H1 (cell line): Measurements from ENCODE around the gene ANKS1A. TPM values are rescaled to one million over a fixed set of nuclear protein-coding genes. Genes with fewer than 3 reads are reported as not detected.
A peak's percentile ranks its signal among the peaks of the same experiment; 100 is the strongest.

ENCODE experiments used
- CTCF ChIA-PET: fragments of 300-600 bp; sonication (Branson Sonifier 250); formaldehyde crosslinking; loops from one replicate; lab custom pipeline; 2021; ENCODE audit not compliant: partially characterized antibody; lab: Charles Lee
- POLR2A ChIA-PET: fragments of 300-600 bp; sonication (Branson Sonifier 250); formaldehyde crosslinking; loops from one replicate; lab custom pipeline; 2021; ENCODE audit warnings: inconsistent platforms; ENCODE audit not compliant: partially characterized antibody; lab: Charles Lee
- DNase-seq, 2 experiments: peaks; one replicate each; pipeline versions ENCODE4 v3.0.0 to v3.0.0-alpha.2; 2010 to 2022; ENCODE audit warnings: low spot score in 2 of 2, low read depth in 1 of 2, mixed read lengths in 1 of 2
- FAIRE-seq: peaks from 2 replicates; lab custom pipeline; 2011; peaks lifted over from hg19 to GRCh38; lab: Jason Lieb, UNC
- H2AFZ ChIP-seq: 2 replicates; pipeline ENCODE4 v1.8.1; 2012; ENCODE audit warnings: low read length, inconsistent platforms
- H2AK5ac ChIP-seq: 2 replicates; pipeline ENCODE4 v1.6.1; 2013; ENCODE audit warnings: low read depth, low read length
- H2BK120ac ChIP-seq: replicated peaks from 2 replicates; pipeline ENCODE3; 2013; ENCODE audit warnings: low read depth, low read length, inconsistent platforms
- H2BK12ac ChIP-seq: 2 replicates; pipeline ENCODE4 v1.6.1; 2013; ENCODE audit warnings: low read depth, low read length
- H2BK15ac ChIP-seq: 2 replicates; pipeline ENCODE4 v1.6.1; 2013; ENCODE audit warnings: low read length
- H2BK20ac ChIP-seq: 2 replicates; pipeline ENCODE4 v1.6.1; 2013; ENCODE audit warnings: low read length
- H2BK5ac ChIP-seq: 2 replicates; pipeline ENCODE4 v1.6.1; 2013; ENCODE audit warnings: low read depth, low read length
- H3K14ac ChIP-seq: 2 replicates; pipeline ENCODE4 v1.6.1; 2013; ENCODE audit warnings: inconsistent platforms; ENCODE audit not compliant: insufficient read length
- H3K18ac ChIP-seq: 2 replicates; pipeline ENCODE4 v1.6.1; 2013; ENCODE audit warnings: low read length; ENCODE audit errors: extremely low read depth
- H3K23ac ChIP-seq: 2 replicates; pipeline ENCODE4 v1.6.1; 2013; ENCODE audit warnings: inconsistent platforms; ENCODE audit not compliant: insufficient read length
- H3K23me2 ChIP-seq: 2 replicates; pipeline ENCODE4 v1.6.1; 2013; ENCODE audit warnings: low read depth, low read length
- H3K27ac ChIP-seq: 2 replicates; pipeline ENCODE4 v1.6.1; 2011; ENCODE audit warnings: low read depth, low read length, inconsistent platforms
- H3K27me3 ChIP-seq, 4 experiments: replicated peaks in 1 of 4; 1 replicate in 1 of 4; 2 replicates in 3 of 4; pipeline versions ENCODE4 v1.6.1 to v1.8.1; 2011 to 2013; ENCODE audit warnings: low read length in 3 of 4, mild to moderate bottlenecking in 3 of 4, inconsistent platforms in 2 of 4, mixed read lengths in 2 of 4, moderate library complexity in 1 of 4; ENCODE audit not compliant: control insufficient read depth in 3 of 4, insufficient read depth in 3 of 4; ENCODE audit errors: extremely low read depth in 1 of 4
- H3K36me3 ChIP-seq, 4 experiments: 2 replicates each; pipeline versions ENCODE4 v1.6.1 to v1.8.1; 2011 to 2013; ENCODE audit warnings: mild to moderate bottlenecking in 4 of 4, low read length in 3 of 4, moderate library complexity in 2 of 4, control low read depth in 1 of 4, inconsistent platforms in 1 of 4; ENCODE audit not compliant: insufficient read depth in 4 of 4, control insufficient read depth in 2 of 4
- H3K4ac ChIP-seq: replicated peaks from 2 replicates; pipeline ENCODE3; 2013; ENCODE audit warnings: low read length, low read depth, mixed read lengths, inconsistent platforms; ENCODE audit not compliant: insufficient read length
- H3K4me1 ChIP-seq, 4 experiments: replicated peaks in 1 of 4; 1 replicate in 1 of 4; 2 replicates in 3 of 4; pipeline versions ENCODE4 v1.6.1 to v1.8.1; 2011 to 2013; ENCODE audit warnings: low read length in 3 of 4, inconsistent platforms in 2 of 4, mixed read lengths in 1 of 4; ENCODE audit not compliant: insufficient read depth in 4 of 4, control insufficient read depth in 3 of 4
- H3K4me2 ChIP-seq, 2 experiments: 2 replicates each; pipeline versions ENCODE4 v1.6.1 to v1.8.1; 2011 to 2013; ENCODE audit warnings: low read depth in 2 of 2, low read length in 2 of 2, control low read depth in 1 of 2, inconsistent platforms in 1 of 2, mild to moderate bottlenecking in 1 of 2; ENCODE audit not compliant: insufficient read depth in 1 of 2
- H3K4me3 ChIP-seq, 4 experiments: fragments of 200-600, 300-600 bp in 1 of 4; sonication (generic), shearing (Covaris generic), sonication (Bioruptor Twin) in 1 of 4; 2 replicates each; pipeline versions ENCODE4 v1.5.1 to v1.8.1; 2011 to 2016; ENCODE audit warnings: low read length in 4 of 4, low read depth in 3 of 4, control low read depth in 2 of 4, inconsistent platforms in 2 of 4, mild to moderate bottlenecking in 2 of 4, mixed read lengths in 1 of 4, moderate library complexity in 1 of 4; ENCODE audit not compliant: insufficient read depth in 2 of 4; ENCODE audit errors: extremely low read depth in 1 of 4
- H3K56ac ChIP-seq: replicated peaks from 2 replicates; pipeline ENCODE3; 2013; ENCODE audit warnings: low read depth, mild to moderate bottlenecking, mixed read lengths, low read length, inconsistent platforms; ENCODE audit not compliant: insufficient read length
- H3K79me1 ChIP-seq: 2 replicates; pipeline ENCODE4 v1.6.1; 2013; ENCODE audit warnings: low read depth, low read length, control low read depth
- H3K79me2 ChIP-seq, 2 experiments: 2 replicates each; pipeline versions ENCODE4 v1.6.1 to v1.8.1; 2012 to 2013; ENCODE audit warnings: low read length in 2 of 2, mild to moderate bottlenecking in 2 of 2, inconsistent platforms in 1 of 2; ENCODE audit not compliant: insufficient read depth in 2 of 2, control insufficient read depth in 1 of 2
- H3K9ac ChIP-seq, 4 experiments: replicated peaks in 1 of 4; 1 replicate in 1 of 4; 2 replicates in 3 of 4; pipeline versions ENCODE4 v1.6.1 to v1.8.1; 2011 to 2013; ENCODE audit warnings: low read depth in 3 of 4, low read length in 3 of 4, control low read depth in 2 of 4, mild to moderate bottlenecking in 2 of 4, moderate library complexity in 2 of 4, inconsistent platforms in 1 of 4; ENCODE audit errors: extremely low read depth in 1 of 4
- H3K9me3 ChIP-seq, 2 experiments: 2 replicates each; pipeline versions ENCODE4 v1.6.1 to v1.8.1; 2012 to 2013; ENCODE audit warnings: mild to moderate bottlenecking in 2 of 2, moderate library complexity in 2 of 2, control low read depth in 1 of 2, inconsistent platforms in 1 of 2, low read depth in 1 of 2, low read length in 1 of 2, mixed read lengths in 1 of 2; ENCODE audit not compliant: insufficient read depth in 2 of 2
- H4K20me1 ChIP-seq, 2 experiments: replicated peaks in 1 of 2; 2 replicates each; pipeline versions ENCODE3 to v1.8.1; 2011 to 2013; ENCODE audit warnings: inconsistent platforms in 2 of 2, low read length in 2 of 2, mild to moderate bottlenecking in 1 of 2; ENCODE audit not compliant: insufficient read depth in 2 of 2, control insufficient read depth in 1 of 2
- H4K5ac ChIP-seq: 2 replicates; pipeline ENCODE4 v1.6.1; 2013; ENCODE audit warnings: low read length, low read depth, mixed read lengths, inconsistent platforms; ENCODE audit not compliant: insufficient read length
- H4K8ac ChIP-seq: 2 replicates; pipeline ENCODE4 v1.8.0; 2013; ENCODE audit warnings: mild to moderate bottlenecking, moderate library complexity, low read length, inconsistent platforms; ENCODE audit not compliant: insufficient read depth; ENCODE audit errors: extremely low read depth
- H4K91ac ChIP-seq: replicated peaks from 2 replicates; pipeline ENCODE3; 2013; ENCODE audit warnings: low read length, mixed read lengths, inconsistent platforms; ENCODE audit not compliant: insufficient read length
- BRCA1 ChIP-seq: IDR thresholded peaks from 2 replicates; pipeline ENCODE4 v1.6.1; 2012; ENCODE audit warnings: low read depth, low read length, improper control_type of control experiment
- CBX5 ChIP-seq: fragments of 300-800, 300-1000 bp; sonication (generic); IDR thresholded peaks from 2 replicates; pipeline ENCODE4 v1.7.1; 2016; ENCODE audit warnings: antibody characterized with exemption, low read length, low read depth
- CHD1 ChIP-seq: IDR thresholded peaks from 2 replicates; pipeline ENCODE4 v1.6.1; 2012; ENCODE audit warnings: low read depth, low read length, improper control_type of control experiment
- CTBP2 ChIP-seq: IDR thresholded peaks from 2 replicates; pipeline ENCODE4 v1.7.0; 2011; ENCODE audit warnings: borderline replicate concordance, mild to moderate bottlenecking, moderate library complexity, mixed read lengths, low read length; ENCODE audit not compliant: insufficient read depth, insufficient read length
- GTF2F1 ChIP-seq: IDR thresholded peaks from 2 replicates; pipeline ENCODE4 v1.6.1; 2012; ENCODE audit warnings: low read depth, low read length, improper control_type of control experiment, borderline replicate concordance
- JUN ChIP-seq: IDR thresholded peaks from 2 replicates; pipeline ENCODE4 v1.6.1; 2011; ENCODE audit warnings: low read depth, mild to moderate bottlenecking, improper control_type of control experiment, low read length
- KDM1A ChIP-seq: fragments of 200-600, 300-600 bp; sonication (generic); IDR thresholded peaks from 2 replicates; pipeline ENCODE4 v1.7.1; 2016; ENCODE audit warnings: mild to moderate bottlenecking, low read length, borderline replicate concordance
- MAFK ChIP-seq: IDR thresholded peaks from 2 replicates; pipeline ENCODE4 v1.6.1; 2012; ENCODE audit warnings: low read depth, mild to moderate bottlenecking, improper control_type of control experiment, low read length
- NRF1 ChIP-seq: IDR thresholded peaks from 2 replicates; pipeline ENCODE4 v1.6.1; 2011; ENCODE audit warnings: mild to moderate bottlenecking, low read depth, low read length, improper control_type of control experiment
- POLR2AphosphoS5 ChIP-seq: IDR thresholded peaks from 2 replicates; pipeline ENCODE4 v1.6.1; 2011; ENCODE audit warnings: low read depth, low read length
- RNF2 ChIP-seq: fragments of 200-900, 300-1000 bp; sonication (generic); IDR thresholded peaks from 2 replicates; pipeline ENCODE4 v1.7.1; 2016; ENCODE audit warnings: borderline replicate concordance, low read depth, mild to moderate bottlenecking, antibody characterized with exemption, low read length; ENCODE audit not compliant: poor library complexity, severe bottlenecking; ENCODE audit errors: missing control alignments
- TAF7 ChIP-seq: optimal IDR thresholded peaks from 2 replicates; pipeline ENCODE3; 2011; ENCODE audit warnings: low read depth, mild to moderate bottlenecking, inconsistent platforms, low read length, moderate library complexity, borderline replicate concordance
- WGBS, 2 experiments: shearing (Covaris generic) in 1 of 2; methylation state at CpG; one replicate each; pipeline versions ENCODE4 v1.1.6 to v1.1.7; 2013 to 2015; ENCODE audit warnings: low lambda C conversion rate in 2 of 2, mixed read lengths in 2 of 2, inconsistent platforms in 1 of 2, low coverage in 1 of 2, missing lambda C conversion rate in 1 of 2; ENCODE audit not compliant: insufficient replicate concordance in 2 of 2, insufficient coverage in 1 of 2, insufficient read length in 1 of 2; ENCODE audit errors: extremely low coverage in 1 of 2, missing lambda C conversion rate in 1 of 2; 5-methylcytosine and 5-hydroxymethylcytosine counted together
- polyA plus RNA-seq, 7 experiments: library from polyadenylated mRNA; depleted of rRNA in 3 of 7; stranded (reverse) in 5 of 7; unstranded in 2 of 7; fragments of >200 nt in 5 of 7; fragments of 200-250 nt in 2 of 7; gene quantifications; 1 replicate in 5 of 7; 2 replicates in 1 of 7; 4 replicates in 1 of 7; pipeline versions ENCODE4 v1.2.1 to v1.2.3, GENCODE V29; 2011 to 2013; ENCODE audit warnings: missing spikeins in 2 of 7, mixed read lengths in 2 of 7
- total RNA-seq: library from RNA; stranded (reverse); fragmentation: NEBNext Ultra II Directional; extraction: Animal tissue kit (Norgen Biotek cat#: 25700); gene quantifications from 2 replicates; pipeline ENCODE4 v1.2.1, GENCODE V29; 2021

ANKS1A gene
- total and polyA plus RNA-seq, 2 of the 8 experiments (the other 6 are each of a cell fraction or from before 2014, with no cell fraction given) = 9.8 to 30.9 TPM

GRCh38 chr6:35048031-35048613 is 159.1 kb downstream of the ANKS1A start:
- CTCF ChIA-PET = interaction anchor here (1.0 to 3.8 kb wide), 13 partner anchors 12 to 91 kb away, joined by 3 to 37 read pairs (median 6); no protein-coding TSS in a partner anchor
- peak overlapping the region; percentile 46 to 49 for H3K4me2 ChIP-seq
- TF ChIP-seq RNF2 (no peak), JUN (no peak), CHD1 (no peak), POLR2AphosphoS5 (0 out of 2 replicates have a peak, but pooled peaks have one; percentile 31), CBX5 (no peak), GTF2F1 (no peak), KDM1A (no peak), CTBP2 (no peak), TAF7 (no peak), BRCA1 (no peak), MAFK (no peak), NRF1 (no peak)

More at GRCh38 chr6:35048031-35048613, 159.1 kb downstream of the ANKS1A start:
- 40% methylated on average over 12 of the region's 12 CpGs; no CpG with 5 or more reads in 1 of the 2 experiments for WGBS, 2 experiments
- peak overlapping the region in 3 of 4 experiments; percentile 69 to 79 (median 76); a peak in 6 of 7 replicates for H3K9ac ChIP-seq
- no peak overlapping the region for H2BK15ac ChIP-seq
- H3K27ac ChIP-seq = peak overlapping the region; percentile 96
- no peaks in the 10 kb centered on the region for H3K79me1 ChIP-seq
- no peaks in the 10 kb centered on the region for H4K20me1 ChIP-seq
- FAIRE-seq = no peak
- peak overlapping the region; percentile 63 for H3K4ac ChIP-seq
- H2BK12ac ChIP-seq = peak overlapping the region; percentile 100; the same call in 1 of the 2 replicates
- H4K8ac ChIP-seq = 0 out of 2 replicates have a peak overlapping the region, but pooled peaks have one; percentile 17
- peak overlapping the region; percentile 91; the same call in 1 of the 2 replicates for H2AK5ac ChIP-seq
- H3K23me2 ChIP-seq = no peaks in the 10 kb centered on the region
- H3K4me1 ChIP-seq = peaks cover 24 to 58% (median 43%) of the 10 kb centered on the region in 4 experiments
- no peaks in the 10 kb centered on the region for H3K27me3 ChIP-seq
- H2AFZ ChIP-seq = peak overlapping the region; percentile 90
- H2BK120ac ChIP-seq = peak overlapping the region; percentile 55
- H3K36me3 ChIP-seq = no peaks in the 10 kb centered on the region; a peak in 1 of 8 replicates
- peak overlapping the region; percentile 95 for H2BK5ac ChIP-seq
- H4K5ac ChIP-seq = peak overlapping the region; percentile 82
- H3K9me3 ChIP-seq = no peaks in the 10 kb centered on the region
- no peak for DNase-seq
- no peak overlapping the region for H3K14ac ChIP-seq
- peak overlapping the region; percentile 93 for H4K91ac ChIP-seq
- POLR2A ChIA-PET = interaction anchor here (0.7 to 3.7 kb wide), 7 partner anchors 11 to 160 kb away, joined by 3 to 18 read pairs (median 4); partner anchors contain the start of gene TAF11
- H3K56ac ChIP-seq = no peak overlapping the region
- peak overlapping the region; percentile 98 for H3K18ac ChIP-seq
- no peak overlapping the region for H3K23ac ChIP-seq
- H2BK20ac ChIP-seq = peak overlapping the region; percentile 98; the same call in 1 of the 2 replicates
- no peaks in the 10 kb centered on the region for H3K79me2 ChIP-seq
- peak overlapping the region in 2 of 4 experiments; percentile 4 to 10; a peak in 3 of 8 replicates for H3K4me3 ChIP-seq
